ENCODE measurements around the gene ELL.
A peak's percentile ranks its signal among the peaks of the same experiment; 100 is the strongest.

Gene ELL

DNA sequence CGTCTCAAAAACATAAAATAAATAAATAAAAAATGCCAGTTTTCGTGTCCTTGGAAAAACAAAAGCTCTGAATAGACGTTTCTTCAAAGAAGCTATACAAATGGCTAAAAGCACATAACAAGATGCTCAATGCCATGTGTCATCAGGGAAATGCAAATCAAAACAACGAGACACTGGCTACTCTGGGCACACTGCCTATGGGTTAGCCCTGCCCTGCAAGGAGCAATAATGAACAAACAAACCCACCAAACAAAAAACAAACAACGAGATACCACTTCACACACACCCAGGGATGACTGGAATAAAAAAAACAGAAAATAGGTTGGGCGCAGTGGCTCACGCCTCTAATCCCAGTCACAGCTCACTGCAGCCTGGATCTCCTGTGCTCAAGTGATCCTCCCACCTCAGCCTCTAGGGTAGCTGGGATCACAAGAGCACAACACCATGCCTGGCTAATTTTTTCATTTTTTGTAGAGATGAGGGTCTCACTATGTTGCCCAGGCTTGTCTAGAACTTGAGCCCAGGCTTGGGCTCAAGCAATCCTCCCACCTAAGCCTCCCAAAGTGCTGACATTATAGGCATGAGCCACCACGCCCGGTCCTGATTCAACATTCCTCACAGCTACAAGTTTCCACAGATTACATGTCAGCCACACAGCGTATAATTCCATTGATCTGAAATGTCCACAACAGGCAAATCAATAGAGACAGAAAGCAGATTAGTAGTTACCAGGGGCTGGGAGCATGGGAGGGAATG lies 68.4 kb downstream of the ELL start:
- no peak for DNase-seq (ENCODE audit: extremely low read depth, low read depth)
- H3K4me3 ChIP-seq (replicated peaks; ENCODE audit: low read depth, low read length) = no peak overlapping the region
- TF ChIP-seq, protein P1, sequence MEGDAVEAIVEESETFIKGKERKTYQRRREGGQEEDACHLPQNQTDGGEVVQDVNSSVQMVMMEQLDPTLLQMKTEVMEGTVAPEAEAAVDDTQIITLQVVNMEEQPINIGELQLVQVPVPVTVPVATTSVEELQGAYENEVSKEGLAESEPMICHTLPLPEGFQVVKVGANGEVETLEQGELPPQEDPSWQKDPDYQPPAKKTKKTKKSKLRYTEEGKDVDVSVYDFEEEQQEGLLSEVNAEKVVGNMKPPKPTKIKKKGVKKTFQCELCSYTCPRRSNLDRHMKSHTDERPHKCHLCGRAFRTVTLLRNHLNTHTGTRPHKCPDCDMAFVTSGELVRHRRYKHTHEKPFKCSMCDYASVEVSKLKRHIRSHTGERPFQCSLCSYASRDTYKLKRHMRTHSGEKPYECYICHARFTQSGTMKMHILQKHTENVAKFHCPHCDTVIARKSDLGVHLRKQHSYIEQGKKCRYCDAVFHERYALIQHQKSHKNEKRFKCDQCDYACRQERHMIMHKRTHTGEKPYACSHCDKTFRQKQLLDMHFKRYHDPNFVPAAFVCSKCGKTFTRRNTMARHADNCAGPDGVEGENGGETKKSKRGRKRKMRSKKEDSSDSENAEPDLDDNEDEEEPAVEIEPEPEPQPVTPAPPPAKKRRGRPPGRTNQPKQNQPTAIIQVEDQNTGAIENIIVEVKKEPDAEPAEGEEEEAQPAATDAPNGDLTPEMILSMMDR (IDR thresholded peaks at IDR 0.05; ENCODE audit: low read depth, low read length, missing control alignments) = no peak

DNA sequence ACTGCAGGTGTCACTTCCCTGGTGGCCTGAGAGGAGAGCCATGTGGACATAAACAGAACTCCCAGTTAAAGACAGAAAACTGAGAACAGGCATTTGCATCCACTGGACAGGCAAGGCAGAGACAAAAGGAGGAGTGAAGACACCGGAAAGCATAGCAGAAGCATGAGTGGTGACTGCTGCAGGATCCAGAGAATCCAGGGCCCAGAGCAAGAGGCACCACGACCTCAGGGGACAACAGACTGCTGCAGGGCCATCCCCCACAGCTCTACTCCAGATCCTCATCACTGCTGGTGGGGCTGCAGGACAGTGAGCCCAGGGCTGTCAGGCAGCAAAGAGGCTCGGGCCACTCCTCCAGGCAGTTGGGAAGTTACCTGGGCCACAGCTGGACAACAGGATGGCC lies 69.5 kb downstream of the ELL start:
- H3K4me3 ChIP-seq (replicated peaks; ENCODE audit: low read depth, low read length) = no peak overlapping the region
- TF ChIP-seq, protein P1 (IDR thresholded peaks at IDR 0.05; ENCODE audit: low read depth, low read length, missing control alignments) = no peak
- DNase-seq (ENCODE audit: extremely low read depth, low read depth) = no peak

DNA sequence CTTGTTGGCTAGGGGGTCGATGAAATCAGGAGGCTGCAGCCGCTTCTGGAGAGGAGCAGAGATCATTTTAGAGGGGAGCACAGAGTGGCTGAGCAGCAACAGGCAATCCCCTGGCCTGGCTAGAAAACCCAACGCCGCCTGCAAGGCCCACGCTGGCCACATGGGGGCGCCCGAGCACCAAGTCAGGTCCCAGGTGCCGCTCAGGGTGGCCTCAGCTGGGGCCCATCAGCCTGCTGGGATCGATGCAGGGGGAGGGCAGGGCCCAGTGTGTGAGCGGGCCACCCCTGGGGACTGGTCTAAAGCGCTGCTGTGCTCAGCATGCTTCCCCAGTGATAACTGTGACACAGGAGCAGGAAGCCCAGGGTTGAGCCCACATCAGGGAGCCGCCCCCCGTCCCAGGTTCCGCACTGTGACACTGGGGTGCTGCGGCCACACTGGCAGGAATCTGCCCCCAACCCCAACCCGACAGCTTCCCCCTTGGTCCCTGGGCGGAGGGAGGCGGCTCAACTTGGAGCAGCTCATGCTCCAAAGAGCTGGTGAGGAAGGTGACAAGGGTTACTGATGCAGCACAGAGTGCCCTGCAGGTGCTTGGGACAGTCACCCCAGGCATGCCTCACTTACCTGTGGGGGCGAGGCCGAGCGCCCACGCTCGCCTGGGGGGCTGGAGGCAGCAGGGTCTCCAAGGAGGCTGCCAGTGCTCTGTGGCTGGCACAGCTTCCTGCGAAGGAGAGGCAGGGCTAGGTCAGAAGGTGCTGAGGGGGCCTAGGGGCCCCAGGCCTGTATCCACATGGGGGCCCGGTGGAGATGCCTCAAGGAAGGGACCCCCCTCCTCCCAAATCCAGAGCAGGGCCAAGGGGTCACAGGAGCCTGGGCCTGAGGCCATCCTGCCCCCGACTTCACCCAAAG lies 70.7 kb downstream of the ELL start:
- no peak for DNase-seq (ENCODE audit: extremely low read depth, low read depth)
- TF ChIP-seq, protein P1 (IDR thresholded peaks at IDR 0.05; ENCODE audit: low read depth, low read length, missing control alignments) = peak; percentile 97
- H3K4me3 ChIP-seq (replicated peaks; ENCODE audit: low read depth, low read length) = no peak overlapping the region

DNA sequence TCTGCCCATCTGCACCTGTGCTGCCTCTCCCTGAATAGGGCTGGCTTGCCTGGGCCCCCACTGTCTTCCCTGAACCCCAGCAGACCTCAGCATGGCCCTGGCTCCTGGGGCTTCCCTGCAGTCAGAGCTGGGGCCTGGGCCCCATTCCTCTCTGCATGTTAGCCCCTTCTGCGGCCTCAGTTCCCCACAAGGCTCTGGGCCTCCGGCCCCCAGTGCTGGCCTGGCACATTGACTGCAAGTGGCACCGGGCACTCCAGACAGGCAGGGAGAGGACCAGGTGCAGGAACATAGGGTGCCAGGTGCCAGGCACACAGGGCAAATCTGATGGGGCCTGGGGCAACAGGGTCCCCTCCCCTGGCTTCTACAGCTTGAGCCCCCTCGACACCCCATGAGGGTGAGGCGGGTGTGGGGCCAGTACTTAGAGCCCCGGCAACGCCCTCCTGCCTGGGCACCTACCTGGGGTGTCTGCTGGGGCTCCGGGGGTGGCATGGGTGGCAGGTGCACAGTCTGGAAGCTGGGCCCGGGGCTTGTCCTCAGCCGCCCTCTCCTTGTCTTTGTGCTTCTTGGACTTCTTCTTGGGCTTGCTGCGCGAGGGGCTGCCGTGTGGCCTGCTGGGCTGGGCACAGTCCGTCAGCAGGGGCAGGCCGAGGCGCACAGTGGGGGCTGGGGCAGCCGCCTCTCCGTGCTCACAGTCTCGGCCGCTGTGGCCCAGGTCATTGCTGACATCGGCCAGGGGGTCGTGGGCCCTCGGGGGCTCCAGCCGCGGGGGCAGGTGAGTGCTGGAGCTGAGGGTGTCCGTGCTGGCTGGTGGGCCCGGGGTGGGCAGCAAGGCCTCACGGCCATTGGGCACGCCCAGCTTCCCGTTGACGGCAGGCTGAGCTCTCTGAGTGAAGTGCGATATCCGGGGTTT lies 71.6 kb downstream of the ELL start:
- TF ChIP-seq, protein P1 (IDR thresholded peaks at IDR 0.05; ENCODE audit: low read depth, low read length, missing control alignments) = no peak
- no peak for DNase-seq (ENCODE audit: extremely low read depth, low read depth)
- H3K4me3 ChIP-seq (replicated peaks; ENCODE audit: low read depth, low read length) = no peak overlapping the region

DNA sequence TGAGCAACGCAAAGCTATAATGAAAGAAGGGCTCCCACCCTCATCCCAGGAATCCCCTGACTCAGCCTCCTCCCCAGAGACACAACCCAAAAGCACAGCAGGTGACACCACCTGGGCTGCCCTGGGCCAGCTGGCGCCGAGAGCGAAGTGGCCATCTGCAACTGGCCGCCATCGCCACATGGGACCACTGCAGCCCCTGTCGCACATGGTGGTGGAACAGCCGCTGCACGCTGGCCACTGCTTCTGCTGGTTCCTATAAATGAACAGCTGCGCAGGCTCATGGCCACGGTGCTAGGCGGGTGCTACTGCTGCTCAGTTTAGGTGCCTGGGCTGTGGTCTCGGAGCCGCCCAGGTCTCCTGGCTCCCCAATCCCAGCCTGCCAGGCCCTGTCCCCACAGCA lies 72.3 kb downstream of the ELL start:
- H3K4me3 ChIP-seq (replicated peaks; ENCODE audit: low read depth, low read length) = no peak overlapping the region
- no peak for DNase-seq (ENCODE audit: extremely low read depth, low read depth)
- TF ChIP-seq, protein P1 (IDR thresholded peaks at IDR 0.05; ENCODE audit: low read depth, low read length, missing control alignments) = no peak

DNA sequence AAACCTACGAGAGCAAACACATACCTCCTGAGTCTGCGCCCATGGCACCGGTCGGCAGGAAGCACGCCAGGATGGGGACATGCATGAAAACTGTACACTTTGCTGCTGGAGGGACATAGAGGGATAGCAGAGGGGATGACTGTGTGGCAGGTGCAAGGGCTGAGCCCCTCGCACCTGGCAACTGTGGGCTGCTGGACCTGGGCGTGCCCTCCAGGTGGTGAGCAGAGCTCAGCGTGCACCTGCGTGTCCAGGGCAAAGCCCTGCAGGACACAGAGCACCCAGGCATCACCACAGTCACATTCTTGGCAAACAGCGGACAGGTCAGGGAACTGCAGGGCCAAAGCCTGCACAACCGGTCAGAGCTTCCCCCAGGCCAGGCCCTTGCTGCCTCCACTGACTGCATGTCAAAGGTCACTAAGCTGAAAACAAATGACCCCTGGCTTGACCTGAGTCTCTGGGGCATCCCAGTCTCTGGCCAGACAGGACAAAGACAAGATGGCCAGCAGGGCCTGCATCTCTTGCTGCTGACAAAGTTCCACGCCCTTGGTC lies 75.0 kb downstream of the ELL start:
- TF ChIP-seq, protein P1 (IDR thresholded peaks at IDR 0.05; ENCODE audit: low read depth, low read length, missing control alignments) = no peak
- no peak for DNase-seq (ENCODE audit: extremely low read depth, low read depth)
- H3K4me3 ChIP-seq (replicated peaks; ENCODE audit: low read depth, low read length) = no peak overlapping the region
